Measurements from ENCODE around the gene CNKSR2.

Gene CNKSR2

GRCh38 chrX:21698272-21698671 lies 324.1 kb downstream of the CNKSR2 start:
- TF ChIP-seq Cebpa-rat (IDR thresholded peaks at IDR 0.05) = no peak
- no peak overlapping the region for H3K9ac ChIP-seq
- peak overlapping the region; percentile 60; the same call in 1 of the 2 replicates for H3K27ac ChIP-seq
- peak overlapping the region; percentile 73 for H3K4me2 ChIP-seq
- no peaks in the 10 kb centered on the region for H4K20me1 ChIP-seq
- peaks cover 47% of the 10 kb centered on the region for H3K4me1 ChIP-seq
- no peaks in the 10 kb centered on the region for H3K9me3 ChIP-seq
- H3K4me3 ChIP-seq = no peak overlapping the region
- no peaks in the 10 kb centered on the region for H3K27me3 ChIP-seq
- H3K36me3 ChIP-seq = no peaks in the 10 kb centered on the region

GRCh38 chrX:21699136-21699535 lies 324.9 kb downstream of the CNKSR2 start:
- Histone ChIP-seq H3K27me3 (no peaks in the 10 kb centered on the region), H3K4me3 (no peak overlapping the region), H3K9ac (no peak overlapping the region), H3K36me3 (no peaks in the 10 kb centered on the region), H3K9me3 (no peaks in the 10 kb centered on the region), H4K20me1 (no peaks in the 10 kb centered on the region), H3K4me2 (peak overlapping the region; percentile 73; the same call in 1 of the 2 replicates), H3K4me1 (peaks cover 44% of the 10 kb centered on the region), H3K27ac (peak overlapping the region; percentile 19; the same call in 1 of the 2 replicates)
- TF ChIP-seq Cebpa-rat (IDR thresholded peaks at IDR 0.05) = no peak

- Histone ChIP-seq H3K27ac (no peak overlapping the region), H3K36me3 (no peaks in the 10 kb centered on the region), H4K20me1 (no peaks in the 10 kb centered on the region), H3K4me2 (peak overlapping the region; percentile 23; the same call in 1 of the 2 replicates), H3K4me3 (no peak overlapping the region), H3K9ac (no peak overlapping the region), H3K4me1 (peaks cover 44% of the 10 kb centered on the region), H3K9me3 (no peaks in the 10 kb centered on the region), H3K27me3 (no peaks in the 10 kb centered on the region)
- no peak for TF ChIP-seq Cebpa-rat (IDR thresholded peaks at IDR 0.05)
Measured at GRCh38 chrX:21700275-21700674, 326.1 kb downstream of the CNKSR2 start.

GRCh38 chrX:21700967-21701366 lies 326.7 kb downstream of the CNKSR2 start:
- H3K4me2 ChIP-seq = no peak overlapping the region
- H3K4me3 ChIP-seq = no peak overlapping the region
- no peak overlapping the region for H3K9ac ChIP-seq
- no peaks in the 10 kb centered on the region for H3K36me3 ChIP-seq
- no peaks in the 10 kb centered on the region for H4K20me1 ChIP-seq
- peaks cover 44% of the 10 kb centered on the region for H3K4me1 ChIP-seq
- H3K9me3 ChIP-seq = no peaks in the 10 kb centered on the region
- no peak overlapping the region for H3K27ac ChIP-seq
- no peaks in the 10 kb centered on the region for H3K27me3 ChIP-seq
- TF ChIP-seq Cebpa-rat (IDR thresholded peaks at IDR 0.05) = no peak

- no peaks in the 10 kb centered on the region for H3K36me3 ChIP-seq
- H4K20me1 ChIP-seq = no peaks in the 10 kb centered on the region
- no peak for TF ChIP-seq Cebpa-rat (IDR thresholded peaks at IDR 0.05)
Measured at GRCh38 chrX:21702725-21703124, 328.5 kb downstream of the CNKSR2 start.

More at GRCh38 chrX:21702725-21703124, 328.5 kb downstream of the CNKSR2 start:
- H3K4me3 ChIP-seq = no peak overlapping the region
- no peak overlapping the region for H3K27ac ChIP-seq
- H3K4me2 ChIP-seq = no peak overlapping the region
- H3K4me1 ChIP-seq = peaks cover 28% of the 10 kb centered on the region
- peaks cover 4% of the 10 kb centered on the region; the same call in 1 of the 2 replicates for H3K9me3 ChIP-seq
- no peak overlapping the region for H3K9ac ChIP-seq
- no peaks in the 10 kb centered on the region for H3K27me3 ChIP-seq
